Renal pelvis (tissue), 4 donors: ENCODE data around the gene PPP2R2B. TPM values are rescaled to one million over a fixed set of nuclear protein-coding genes. Genes with fewer than 3 reads are reported as not detected.
"Not testable (repeated sequence)": the region's sequence is repeated elsewhere in the genome, so short reads cannot be mapped to it uniquely, and the experiment has no call there.

Experiments used
- DNase-seq: peaks from one replicate; pipeline ENCODE4 v3.0.0-alpha.2; 2013
- polyA plus RNA-seq, 3 donors: library from polyadenylated mRNA; unstranded; fragments of 120-200 nt; gene quantifications; one replicate each; pipeline ENCODE4 v1.2.1, GENCODE V29; 2013; ENCODE audit not compliant: insufficient read length in 3 of 3

The PPP2R2B gene
- polyA plus RNA-seq, 3 donors = 13.4 to 16.6 (median 14.7) TPM

- DNase-seq = peak; percentile 3
Observed at GRCh38 chr5:146751054-146751453, 127.5 kb downstream of the PPP2R2B start.

GRCh38 chr5:146748533-146748932 lies 130.0 kb downstream of the PPP2R2B start:
- no peak for DNase-seq

GRCh38 chr5:146745931-146746577 lies 132.5 kb downstream of the PPP2R2B start:
- DNase-seq = no peak

- no peak for DNase-seq
Observed at GRCh38 chr5:146744068-146744745, 134.3 kb downstream of the PPP2R2B start.

- DNase-seq = no peak
Observed at GRCh38 chr5:146734936-146735577, 143.5 kb downstream of the PPP2R2B start.

GRCh38 chr5:146732962-146733361 lies 145.6 kb downstream of the PPP2R2B start:
- DNase-seq = no peak

GRCh38 chr5:146731909-146732659 lies 146.5 kb downstream of the PPP2R2B start:
- no peak for DNase-seq

GRCh38 chr5:146728746-146729145 lies 149.8 kb downstream of the PPP2R2B start:
- not testable (repeated sequence) for DNase-seq

- no peak for DNase-seq
Observed at GRCh38 chr5:146726891-146727290, 151.7 kb downstream of the PPP2R2B start.

GRCh38 chr5:146726020-146726419 lies 152.5 kb downstream of the PPP2R2B start:
- DNase-seq = no peak

GRCh38 chr5:146725025-146725424 lies 153.5 kb downstream of the PPP2R2B start:
- no peak for DNase-seq

- no peak for DNase-seq
Observed at GRCh38 chr5:146722361-146722779, 156.2 kb downstream of the PPP2R2B start.

GRCh38 chr5:146721073-146721815 lies 157.3 kb downstream of the PPP2R2B start:
- no peak for DNase-seq

- no peak for DNase-seq
Observed at GRCh38 chr5:146720107-146720506, 158.4 kb downstream of the PPP2R2B start.

- DNase-seq = no peak
Observed at GRCh38 chr5:146719179-146719578, 159.4 kb downstream of the PPP2R2B start.

GRCh38 chr5:146718609-146719008 lies 159.9 kb downstream of the PPP2R2B start:
- no peak for DNase-seq

GRCh38 chr5:146717951-146718350 lies 160.6 kb downstream of the PPP2R2B start:
- DNase-seq = no peak

- DNase-seq = no peak
Observed at GRCh38 chr5:146716636-146717035, 161.9 kb downstream of the PPP2R2B start.

GRCh38 chr5:146710348-146710747 lies 168.2 kb downstream of the PPP2R2B start:
- no peak for DNase-seq

GRCh38 chr5:146707316-146707715 lies 171.2 kb downstream of the PPP2R2B start:
- DNase-seq = no peak

- DNase-seq = no peak
Observed at GRCh38 chr5:146706321-146706972, 172.1 kb downstream of the PPP2R2B start.
